ENCODE data around the gene RNF227.

Gene RNF227

GRCh38 chr17:7929158-7930023 is 13.3 kb upstream of the RNF227 start, which contains the start of gene KCNAB3:
KCNAB3 (minus strand) TSS chr17:7929856; CDS start chr17:7929435, 421 bp downstream.
- DNase-seq (ENCODE audit: low read depth), result no peak

- no peak for DNase-seq (ENCODE audit: low read depth)
Observed at GRCh38 chr17:7927596-7927995, 11.5 kb upstream of the RNF227 start.

- no peak for DNase-seq (ENCODE audit: low read depth)
Observed at GRCh38 chr17:7922845-7923628, 6.9 kb upstream of the RNF227 start.

GRCh38 chr17:7922269-7922844 is 6.3 kb upstream of the RNF227 start:
- no peak for DNase-seq (ENCODE audit: low read depth)

GRCh38 chr17:7916808-7917207 is 719 bp upstream of the RNF227 start:
- no peak for DNase-seq (ENCODE audit: low read depth)

- no peak for DNase-seq (ENCODE audit: low read depth)
Observed at GRCh38 chr17:7916385-7916682, 245 bp upstream of the RNF227 start.

GRCh38 chr17:7915179-7915610 is 894 bp downstream of the RNF227 start:
- DNase-seq (ENCODE audit: low read depth), result no peak

- DNase-seq (ENCODE audit: low read depth), result peak; percentile 79
Observed at GRCh38 chr17:7912927-7913524, 3.1 kb downstream of the RNF227 start.

- DNase-seq (ENCODE audit: low read depth), result no peak
Observed at GRCh38 chr17:7911116-7911515, 5.0 kb downstream of the RNF227 start.

- DNase-seq (ENCODE audit: low read depth), result no peak
Observed at GRCh38 chr17:7910711-7911110, 5.4 kb downstream of the RNF227 start.

- no peak for DNase-seq (ENCODE audit: low read depth)
Observed at GRCh38 chr17:7910281-7910680, 5.8 kb downstream of the RNF227 start.

- DNase-seq (ENCODE audit: low read depth), result no peak
Observed at GRCh38 chr17:7909089-7909488, 7.0 kb downstream of the RNF227 start.

GRCh38 chr17:7903154-7904103 is 12.7 kb downstream of the RNF227 start:
- no peak for DNase-seq (ENCODE audit: low read depth)

GRCh38 chr17:7897773-7898172 is 18.3 kb downstream of the RNF227 start:
- peak; percentile 56 for DNase-seq (ENCODE audit: low read depth)

GRCh38 chr17:7897090-7897489 is 19.0 kb downstream of the RNF227 start:
- no peak for DNase-seq (ENCODE audit: low read depth)

GRCh38 chr17:7894866-7895265 is 21.2 kb downstream of the RNF227 start:
- no peak for DNase-seq (ENCODE audit: low read depth)

GRCh38 chr17:7894226-7894625 is 21.9 kb downstream of the RNF227 start:
- DNase-seq (ENCODE audit: low read depth), result no peak

- no peak for DNase-seq (ENCODE audit: low read depth)
Observed at GRCh38 chr17:7893187-7893880, 22.8 kb downstream of the RNF227 start.

- DNase-seq (ENCODE audit: low read depth), result peak; percentile 98
Observed at GRCh38 chr17:7889166-7889955, 26.7 kb downstream of the RNF227 start.

Data from fibroblast of the conjunctiva (primary cell).